Stimulated activated CD8-positive, alpha-beta memory T cell treated with anti-CD3 and anti-CD28 coated beads, Interleukin-2, amount 100 ng/mL, for 48 hours (primary cell): Measurements from ENCODE around the gene MMD.
"Not testable (repeated sequence)": the region's sequence is repeated elsewhere in the genome, so short reads cannot be mapped to it uniquely, and the experiment has no call there.

Experiments used
- DNase-seq, 2 donors: peaks; one replicate each; pipeline ENCODE4 v3.0.0-alpha.2; 2020; ENCODE audit warnings: low read depth in 2 of 2

The MMD gene

DNA sequence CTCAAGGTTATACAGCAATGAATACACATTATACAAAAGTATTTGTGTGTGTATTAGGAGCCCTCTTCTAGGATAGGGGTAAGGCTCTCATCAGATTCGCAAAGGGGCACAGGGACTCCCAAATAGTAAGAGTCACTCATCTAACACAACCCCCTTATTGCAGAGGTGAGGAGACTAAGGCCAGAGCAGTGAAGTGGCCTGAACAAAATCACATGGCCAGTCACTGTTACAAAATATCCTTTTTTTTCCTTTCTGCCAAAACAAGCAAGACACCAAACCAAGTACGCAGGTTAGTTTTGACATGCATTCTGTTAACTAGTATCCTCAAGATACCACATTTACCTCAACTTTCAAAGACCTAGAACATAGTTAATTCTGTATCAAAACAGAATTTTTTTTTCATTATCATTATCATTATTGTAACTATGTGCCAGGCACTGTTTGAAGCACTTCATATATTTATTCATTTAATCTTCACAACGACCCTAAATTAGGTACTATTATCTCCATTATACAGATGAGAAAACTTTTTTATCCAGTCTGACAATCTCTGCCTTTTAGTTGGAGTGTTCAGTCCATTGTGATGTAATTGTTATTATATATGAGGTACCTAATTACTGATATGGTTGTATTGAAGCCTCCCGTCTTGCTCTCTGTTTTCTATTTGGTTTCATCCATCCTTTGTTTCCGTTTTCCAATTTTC is 25.7 kb downstream of the MMD start:
- DNase-seq = no peak

DNA sequence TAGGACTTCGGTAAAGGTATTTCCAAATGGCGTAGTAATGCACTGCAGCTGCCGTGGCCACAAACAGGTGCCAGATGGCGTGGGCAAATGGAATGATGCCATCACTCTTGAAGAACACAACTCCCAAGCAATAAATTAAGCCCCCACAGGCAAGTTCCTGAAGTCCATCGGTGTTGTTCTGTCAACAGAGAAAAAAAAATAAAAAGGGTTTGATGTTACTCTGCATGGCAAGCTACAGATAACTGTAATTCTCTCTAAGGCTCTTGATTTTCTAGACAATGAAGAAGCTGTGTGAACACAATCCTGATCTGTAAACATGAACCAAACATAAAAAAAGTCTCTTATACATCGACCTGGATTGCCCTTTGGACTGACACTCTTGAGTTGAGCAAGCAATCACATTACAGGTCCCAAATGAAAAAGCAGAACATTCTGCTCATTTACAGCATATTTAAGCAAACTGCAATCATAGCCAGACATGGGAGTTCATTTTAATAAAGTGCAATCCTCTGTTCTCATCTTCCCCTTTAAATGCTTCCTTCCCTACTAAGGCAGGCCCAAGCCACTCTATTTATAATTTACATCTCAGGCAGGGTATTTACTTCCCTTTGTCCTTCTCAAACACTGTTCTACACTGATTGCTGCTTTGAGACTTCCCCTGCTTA is 27.1 kb downstream of the MMD start:
- DNase-seq = no peak

DNA sequence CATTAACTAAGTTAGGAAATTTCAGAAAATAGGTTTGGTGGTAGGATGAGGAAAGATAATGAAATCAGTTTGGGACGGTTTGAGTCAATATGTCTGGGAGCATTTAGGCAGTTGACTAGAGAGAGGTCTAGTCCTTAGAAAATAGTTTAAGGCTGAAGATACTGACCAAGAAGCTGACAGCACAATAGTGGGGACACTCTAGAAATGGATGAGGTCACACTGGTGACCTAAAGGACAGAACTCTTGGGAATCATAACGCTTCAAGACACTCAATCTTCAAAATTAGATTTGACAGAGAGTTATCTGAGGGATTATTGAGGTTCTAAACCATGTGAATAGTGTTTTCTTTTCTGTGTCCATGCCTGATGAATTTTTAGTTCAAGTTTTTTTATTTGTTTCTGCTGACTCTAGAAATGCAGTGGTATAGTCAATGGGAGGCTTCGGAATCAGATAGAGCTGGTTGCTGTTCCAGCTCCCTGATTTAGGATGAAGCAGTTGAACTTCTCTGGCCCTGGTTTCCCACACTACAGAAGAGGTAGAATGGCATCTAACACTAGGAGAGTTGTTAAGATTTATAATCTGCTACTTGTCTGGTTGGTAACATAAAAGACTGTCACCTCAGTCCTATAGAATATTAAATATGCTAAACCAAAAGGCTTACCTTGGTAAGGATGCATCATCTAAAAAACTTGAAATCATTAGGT is 29.7 kb downstream of the MMD start:
- no peak for DNase-seq

DNA sequence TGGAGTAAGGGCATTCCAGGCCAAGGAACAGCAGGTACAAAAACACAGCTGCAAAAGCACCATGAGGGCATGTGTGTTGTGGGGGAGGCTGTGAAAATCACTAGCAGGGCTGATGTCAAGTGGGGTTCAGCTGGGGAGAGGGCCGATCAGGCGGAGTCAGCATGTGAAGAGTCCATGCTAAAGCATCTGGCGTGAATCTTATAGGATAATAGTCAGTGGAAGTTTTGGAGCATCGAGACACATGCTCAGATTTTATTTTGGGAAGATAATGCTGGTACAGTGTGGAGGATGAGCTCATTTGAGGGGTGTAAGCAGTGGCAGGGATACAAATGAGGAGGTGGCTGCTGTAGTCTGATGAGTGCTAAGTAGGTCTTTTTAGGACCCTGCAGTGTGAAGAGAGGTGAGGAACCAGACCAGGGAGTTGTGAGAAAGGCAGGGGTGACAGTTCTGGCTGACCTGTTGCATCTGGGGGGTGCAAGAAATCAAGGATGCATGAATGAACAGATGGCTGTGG is 30.3 kb downstream of the MMD start:
- DNase-seq = no peak

DNA sequence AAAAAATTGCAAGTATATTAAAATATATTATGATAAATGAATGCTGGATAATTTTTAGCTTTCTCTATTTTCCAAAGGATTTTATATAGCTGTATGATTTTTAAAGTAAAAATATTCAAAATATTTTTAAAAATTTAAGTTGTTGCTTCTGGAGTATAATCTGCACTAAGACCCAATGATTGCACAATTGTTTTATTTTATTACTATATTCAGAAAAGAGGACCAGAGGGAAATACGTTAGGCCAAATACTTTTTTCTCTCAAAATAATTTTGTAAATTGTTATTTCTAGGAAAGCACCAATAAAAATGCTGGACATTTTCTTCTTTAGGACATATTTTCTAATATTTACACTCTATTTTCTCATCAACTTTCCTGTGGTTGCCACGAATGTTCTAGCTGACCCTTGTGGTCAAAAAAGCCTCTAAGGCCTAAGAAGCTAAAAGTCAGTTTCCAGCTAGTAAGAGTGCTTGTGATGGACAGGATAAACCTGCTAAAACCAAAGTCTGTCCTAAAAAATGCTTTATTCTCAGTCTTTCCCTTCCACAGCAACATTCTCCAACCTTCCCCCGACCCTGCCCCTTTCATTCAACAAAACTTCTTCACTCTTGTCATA is 31.2 kb downstream of the MMD start:
- DNase-seq = no peak

DNA sequence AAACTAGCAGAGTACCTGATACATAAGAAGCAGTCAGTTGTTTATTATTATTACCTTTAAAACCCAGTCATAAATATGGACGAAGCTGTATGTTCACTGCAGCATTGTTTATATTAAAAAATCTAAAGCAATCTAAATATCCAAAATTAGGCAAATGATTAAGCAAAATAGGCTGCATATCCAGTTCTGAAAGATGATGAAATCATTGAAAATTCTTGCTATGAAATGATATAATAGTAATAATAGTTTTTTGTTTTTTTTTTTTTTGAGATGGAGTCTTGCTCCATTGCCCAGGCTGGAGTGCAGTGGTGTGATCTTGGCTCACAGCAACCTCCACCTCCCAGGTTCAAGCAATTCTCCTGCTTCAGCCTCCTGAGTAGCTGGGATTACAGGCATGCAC is 31.9 kb downstream of the MMD start:
- not testable (repeated sequence) for DNase-seq

DNA sequence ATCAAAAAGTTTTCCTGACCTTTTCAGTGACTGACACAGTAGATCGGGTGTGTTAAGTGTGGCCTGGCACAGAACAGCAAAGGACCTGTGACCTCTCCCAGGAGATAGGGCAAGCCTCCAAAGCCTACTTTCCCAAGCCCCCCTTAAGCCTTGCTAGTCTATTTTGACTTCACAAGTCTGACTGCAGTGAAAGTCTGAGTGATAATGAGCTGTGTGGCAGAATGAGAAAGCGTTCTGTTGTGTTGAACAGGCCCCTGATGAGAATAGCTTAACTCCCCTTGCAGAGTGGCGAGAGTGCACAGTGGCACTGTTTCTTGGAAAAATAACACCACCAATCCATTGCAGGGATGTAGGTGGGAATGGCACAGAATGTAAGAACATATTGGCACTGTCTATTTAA is 32.8 kb downstream of the MMD start:
- no peak for DNase-seq

DNA sequence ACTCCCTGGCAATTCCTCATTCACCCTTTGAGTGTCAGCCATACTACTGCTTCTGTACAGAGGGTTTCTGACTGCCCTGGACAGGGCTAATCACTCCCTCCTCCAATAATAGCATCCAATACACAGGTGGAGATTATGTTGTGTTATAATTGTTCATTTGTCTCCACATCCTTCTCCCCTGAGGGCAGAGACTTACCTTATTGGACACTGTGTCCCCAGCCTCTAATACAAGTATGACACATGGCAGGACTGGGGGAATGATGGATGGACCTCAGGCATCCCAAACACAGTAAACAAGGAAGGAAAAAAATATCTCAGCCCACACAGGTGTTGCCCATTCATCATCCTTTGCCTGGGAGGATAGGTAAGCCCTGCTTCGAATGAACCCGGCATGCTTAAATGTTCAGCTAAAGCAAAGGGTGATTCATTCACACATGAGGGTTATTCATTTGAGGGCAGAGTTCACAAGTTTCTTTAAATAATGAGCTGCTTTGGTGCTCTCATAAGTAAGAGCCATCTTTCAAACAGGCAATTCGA is 34.8 kb downstream of the MMD start:
- DNase-seq = no peak

DNA sequence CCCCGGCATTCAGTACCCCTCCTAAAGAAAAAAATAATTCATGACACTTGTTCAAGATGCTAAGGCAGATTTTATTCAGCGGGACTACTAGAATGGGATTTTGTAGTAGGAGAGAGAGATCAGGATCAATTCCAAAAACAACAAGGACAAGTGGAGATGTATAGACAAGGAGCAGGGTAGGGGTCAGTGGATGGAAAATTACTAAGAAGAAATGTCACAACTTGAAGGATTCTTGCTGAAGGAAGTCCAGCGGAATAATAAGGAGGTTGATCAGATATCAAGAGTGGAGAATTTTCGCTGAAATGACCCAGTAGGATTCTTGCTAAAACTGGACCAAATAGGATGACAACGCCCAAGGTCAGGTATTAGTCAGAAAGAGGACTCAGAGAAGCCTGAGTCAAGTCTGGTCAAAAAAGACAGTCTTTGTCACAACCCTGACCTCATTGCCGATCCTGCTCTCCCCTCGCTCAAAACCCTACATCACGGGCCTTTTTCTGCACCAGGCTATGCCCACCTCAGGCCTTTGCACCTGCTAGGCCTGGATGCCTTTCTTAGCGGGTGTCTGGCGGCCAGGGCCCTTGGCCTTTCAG is 36.9 kb downstream of the MMD start:
- DNase-seq = no peak

DNA sequence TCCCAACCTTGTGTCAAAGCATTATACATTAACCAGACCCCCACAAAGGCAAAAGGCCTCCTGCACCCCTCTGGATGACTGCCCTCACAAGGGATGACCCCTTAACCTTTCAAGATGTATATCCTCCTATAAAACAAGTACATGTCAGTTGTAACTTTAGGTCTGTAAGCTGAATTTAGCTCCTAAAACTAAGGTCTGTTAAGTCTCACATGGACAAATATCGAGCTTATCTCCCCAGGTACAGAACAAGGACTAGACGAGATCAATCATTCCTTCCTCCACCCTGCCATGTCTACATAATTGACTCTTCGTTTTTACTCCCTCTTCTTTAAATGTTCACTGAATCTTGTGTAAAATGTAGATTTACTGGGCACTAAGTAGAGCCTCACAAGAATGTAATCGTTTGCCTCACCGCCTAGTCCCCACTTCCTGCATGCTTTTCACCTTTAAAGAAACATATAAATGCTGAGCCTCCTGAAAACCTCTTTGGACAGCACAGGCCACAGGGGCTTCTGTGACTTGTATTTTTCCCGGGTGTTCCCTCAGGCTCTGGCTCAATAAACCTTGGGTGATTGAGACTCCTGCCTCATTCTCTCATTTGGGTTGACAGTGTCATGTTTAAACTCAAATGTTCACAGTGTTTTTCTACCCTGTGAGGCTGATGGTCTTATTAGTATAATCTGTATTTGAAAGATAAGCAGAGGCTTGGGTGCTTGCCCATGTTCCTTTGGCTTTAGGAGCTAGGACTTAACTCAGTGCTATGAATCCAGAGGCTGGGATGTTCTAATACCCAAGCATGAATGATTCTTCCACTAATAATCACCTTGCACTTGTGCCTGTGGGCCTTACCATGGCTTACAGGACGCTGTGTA is 37.6 kb downstream of the MMD start:
- DNase-seq = no peak

DNA sequence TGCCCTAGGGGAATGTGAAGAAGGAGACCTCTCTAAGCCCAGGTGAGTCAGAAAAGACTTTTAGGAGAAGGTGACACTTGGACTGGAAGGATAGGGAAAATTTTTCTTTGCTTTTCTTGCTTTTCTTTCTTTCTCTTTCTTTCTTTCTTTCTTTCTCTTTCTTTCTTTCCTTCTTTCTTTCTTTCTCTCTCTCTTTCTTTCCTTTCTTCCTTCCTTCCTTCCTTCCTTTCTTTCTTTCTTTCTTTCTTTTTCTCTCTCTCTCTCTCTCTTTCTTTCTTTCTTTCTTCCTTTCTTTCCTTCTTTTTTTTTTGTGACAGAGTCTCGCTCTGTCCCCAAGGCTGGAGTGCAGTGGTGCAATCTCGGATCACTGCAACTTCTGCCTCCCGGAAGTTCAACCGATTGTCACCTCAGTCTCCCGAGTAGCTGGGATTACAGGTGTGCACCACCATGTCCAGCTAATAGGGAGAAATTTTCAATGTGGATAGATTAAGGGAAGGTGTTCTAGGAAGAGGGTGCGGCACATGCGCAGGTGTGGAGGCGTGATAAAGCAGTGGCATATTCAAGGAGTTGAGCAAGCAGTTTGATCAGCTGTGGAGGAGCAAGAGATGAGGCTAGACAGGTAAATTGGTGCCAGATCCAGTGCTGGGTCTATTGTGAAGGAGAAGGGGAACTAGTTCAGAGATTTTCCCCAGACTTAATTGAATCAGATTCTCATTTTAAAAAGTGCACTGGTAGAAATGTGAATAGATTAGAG is 40.4 kb downstream of the MMD start:
- no peak for DNase-seq

DNA sequence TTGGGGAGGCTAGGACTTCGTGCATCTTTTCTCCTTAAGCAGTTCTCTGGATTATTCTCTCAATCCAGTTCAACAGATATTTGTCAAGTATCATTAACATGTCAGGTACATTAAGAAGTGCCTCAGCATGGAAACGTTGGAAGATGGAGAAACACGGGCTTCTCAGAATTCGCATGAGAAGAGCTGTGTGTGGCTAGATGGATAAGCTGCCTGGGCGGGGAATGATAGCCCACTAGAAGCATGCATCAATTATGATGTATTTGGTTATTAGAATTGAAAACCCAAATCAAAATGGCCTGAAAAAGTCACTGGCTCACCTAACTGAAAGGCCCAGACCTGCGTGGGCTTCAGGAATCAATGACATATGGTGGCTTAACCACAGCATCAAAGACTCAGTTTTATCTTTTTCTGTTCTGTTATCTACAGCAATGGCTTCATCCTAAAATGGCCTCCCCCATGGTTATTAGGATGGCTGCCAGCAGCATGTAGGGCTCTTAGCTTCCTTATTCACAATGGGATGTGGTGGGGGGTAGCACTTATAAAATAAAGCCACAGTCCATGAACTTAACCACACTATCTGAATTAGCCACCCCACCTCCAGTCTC is 43.9 kb downstream of the MMD start:
- no peak for DNase-seq

DNA sequence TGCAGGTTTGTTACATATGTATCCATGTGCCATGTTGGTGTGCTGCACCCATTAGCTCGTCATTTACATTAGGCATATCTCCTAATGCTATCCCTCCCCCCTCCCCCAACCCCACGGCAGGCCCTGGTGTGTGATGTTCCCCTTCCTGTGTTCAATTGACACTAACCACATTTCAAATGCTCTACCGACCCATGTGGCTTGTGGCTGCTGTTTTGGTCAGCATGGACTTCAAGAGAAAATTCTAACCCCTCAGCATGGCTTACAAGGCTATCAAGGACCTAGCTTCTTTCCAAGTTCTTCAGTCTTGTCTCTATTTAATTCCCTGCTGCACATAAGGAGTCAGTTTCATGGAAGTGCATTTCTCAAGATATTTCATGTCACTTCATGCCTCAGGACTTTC is 52.9 kb downstream of the MMD start:
- no peak for DNase-seq

DNA sequence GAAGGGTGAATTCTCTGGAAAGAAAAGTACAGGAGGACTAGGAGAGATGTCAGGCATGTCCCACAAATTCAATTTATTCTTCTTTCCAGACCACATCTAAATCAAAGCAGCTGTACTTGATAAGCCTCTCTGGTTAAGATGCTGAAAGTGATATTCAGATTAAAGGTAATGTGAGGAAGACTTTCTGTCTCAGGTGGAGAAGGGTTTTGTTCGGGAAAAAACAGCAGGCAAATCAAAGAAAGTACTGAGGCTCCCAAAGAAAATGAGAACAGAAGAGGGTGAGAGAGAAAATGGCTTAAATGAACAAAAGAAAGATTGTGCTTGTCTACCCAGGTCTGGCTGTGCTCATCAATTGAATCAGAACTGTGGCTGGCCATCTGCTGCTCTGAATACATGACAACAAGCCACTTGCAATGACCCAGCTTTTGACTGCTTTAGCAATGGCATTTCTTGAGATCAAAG is 55.6 kb downstream of the MMD start:
- DNase-seq = no peak

DNA sequence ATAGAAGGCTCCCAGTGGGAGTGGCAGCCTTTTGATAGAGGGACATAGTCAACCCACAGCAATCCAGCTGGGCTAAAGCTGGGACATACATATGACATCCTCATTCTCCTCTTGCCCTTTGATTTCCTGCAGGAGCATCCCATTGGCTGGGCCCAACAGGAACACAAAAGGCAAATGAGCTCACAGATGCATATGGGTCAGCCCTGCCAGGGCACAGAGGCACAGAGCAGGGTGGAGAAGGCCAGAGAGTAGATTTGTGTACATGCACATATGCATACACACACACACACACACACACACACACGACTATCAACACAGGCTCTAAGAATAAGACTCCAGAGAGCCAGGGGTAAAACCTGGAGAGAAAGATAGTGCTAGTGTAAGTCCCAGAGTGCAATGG is 58.6 kb downstream of the MMD start:
- no peak for DNase-seq

DNA sequence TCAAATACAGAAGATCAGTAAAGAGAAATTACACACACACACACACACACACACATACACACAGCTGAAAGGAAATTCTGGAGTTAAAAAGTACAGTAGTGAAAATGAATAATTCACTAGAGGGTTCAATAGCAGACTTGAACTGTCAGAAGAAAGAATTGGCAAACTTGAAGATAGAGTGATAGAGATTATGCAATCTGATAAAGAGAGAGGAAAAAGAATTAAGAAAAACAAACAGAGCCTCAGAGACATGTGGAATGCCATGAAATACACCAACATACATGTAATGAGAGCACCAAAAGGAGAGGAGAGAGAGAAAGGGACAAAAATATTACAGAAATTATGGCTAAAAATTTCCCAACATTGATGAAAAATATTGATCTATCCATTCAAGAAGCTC is 60.7 kb downstream of the MMD start:
- DNase-seq = no peak

DNA sequence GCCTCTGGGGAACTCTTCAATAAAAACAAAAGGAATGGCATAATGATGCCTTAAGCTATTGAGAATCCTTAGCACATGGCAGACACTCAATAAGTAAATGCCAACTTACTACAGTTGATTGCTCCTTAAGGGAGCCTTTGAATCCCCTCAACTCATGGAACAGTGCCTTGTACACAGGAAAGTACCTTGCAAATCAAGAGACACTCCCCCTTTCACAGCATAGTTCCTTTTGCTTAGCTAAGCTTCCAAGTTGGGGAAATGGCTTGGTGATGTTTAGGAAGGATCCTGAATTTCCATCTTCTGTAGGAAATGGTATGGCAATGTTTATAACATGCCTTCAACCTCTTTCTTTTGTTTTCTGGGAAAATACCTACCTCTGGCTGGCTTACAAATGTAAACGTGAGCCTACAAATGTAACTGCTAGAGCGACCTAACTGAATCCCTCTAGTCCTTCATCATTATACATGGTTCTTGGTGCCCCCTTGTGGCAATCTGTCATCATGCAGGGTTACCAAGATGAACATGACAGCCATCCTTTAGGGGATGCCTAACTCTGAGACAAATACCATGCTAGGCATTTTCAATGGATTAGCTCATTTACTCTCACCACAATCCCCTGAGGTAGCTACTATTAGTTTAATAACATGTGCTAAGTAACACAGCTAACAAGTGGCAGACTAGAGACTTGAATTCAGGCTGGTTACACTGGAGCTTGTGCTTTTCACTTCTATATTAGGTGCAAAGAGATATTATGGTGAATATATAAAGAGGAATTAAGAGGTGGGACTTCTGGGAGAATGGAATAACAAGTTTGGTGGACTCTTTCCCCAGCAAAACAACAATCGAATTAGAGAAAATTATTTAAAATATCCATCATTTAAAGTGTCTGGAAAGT is 65.0 kb downstream of the MMD start:
- DNase-seq = peak; percentile 32 to 60

DNA sequence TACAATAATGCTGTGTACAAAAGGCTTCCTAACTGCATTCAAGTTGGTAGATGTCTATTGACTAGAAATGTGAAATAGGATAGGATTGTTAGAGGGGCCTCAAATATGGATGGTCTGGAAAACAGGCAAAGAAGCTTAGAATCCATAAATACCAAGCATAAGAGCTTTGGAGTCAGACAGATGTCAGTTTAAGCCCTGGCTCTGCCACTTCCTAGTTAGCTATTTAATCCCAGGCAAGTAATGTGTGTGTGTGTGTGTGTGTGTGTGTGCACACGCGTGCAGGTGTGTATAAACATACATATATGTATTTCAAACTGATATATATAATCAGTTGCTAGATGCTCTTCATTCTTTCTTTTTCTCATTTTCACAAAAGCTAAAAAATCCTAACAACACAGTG is 66.7 kb downstream of the MMD start:
- no peak for DNase-seq

DNA sequence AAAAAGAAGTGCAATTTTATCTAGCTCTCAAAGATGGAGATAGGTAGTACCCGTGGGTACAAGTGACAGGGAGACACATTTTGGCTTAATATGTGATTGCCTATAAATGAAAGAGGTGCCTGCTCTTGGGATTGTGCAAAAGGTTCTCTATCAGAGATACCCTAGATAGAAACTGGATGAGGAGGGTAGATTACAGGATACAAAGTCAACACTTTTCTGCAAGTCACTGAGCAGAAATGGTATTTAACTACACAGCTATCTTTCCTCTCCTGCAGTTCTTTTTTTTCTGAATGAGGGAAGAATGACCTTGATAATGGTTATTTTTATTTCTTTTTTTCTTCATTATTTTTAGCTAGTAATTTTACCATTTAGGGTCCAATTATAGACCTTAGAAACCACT is 67.6 kb downstream of the MMD start:
- DNase-seq = no peak
